ENCODE data around the gene ZFP92.

- TF ChIP-seq, protein P1, sequence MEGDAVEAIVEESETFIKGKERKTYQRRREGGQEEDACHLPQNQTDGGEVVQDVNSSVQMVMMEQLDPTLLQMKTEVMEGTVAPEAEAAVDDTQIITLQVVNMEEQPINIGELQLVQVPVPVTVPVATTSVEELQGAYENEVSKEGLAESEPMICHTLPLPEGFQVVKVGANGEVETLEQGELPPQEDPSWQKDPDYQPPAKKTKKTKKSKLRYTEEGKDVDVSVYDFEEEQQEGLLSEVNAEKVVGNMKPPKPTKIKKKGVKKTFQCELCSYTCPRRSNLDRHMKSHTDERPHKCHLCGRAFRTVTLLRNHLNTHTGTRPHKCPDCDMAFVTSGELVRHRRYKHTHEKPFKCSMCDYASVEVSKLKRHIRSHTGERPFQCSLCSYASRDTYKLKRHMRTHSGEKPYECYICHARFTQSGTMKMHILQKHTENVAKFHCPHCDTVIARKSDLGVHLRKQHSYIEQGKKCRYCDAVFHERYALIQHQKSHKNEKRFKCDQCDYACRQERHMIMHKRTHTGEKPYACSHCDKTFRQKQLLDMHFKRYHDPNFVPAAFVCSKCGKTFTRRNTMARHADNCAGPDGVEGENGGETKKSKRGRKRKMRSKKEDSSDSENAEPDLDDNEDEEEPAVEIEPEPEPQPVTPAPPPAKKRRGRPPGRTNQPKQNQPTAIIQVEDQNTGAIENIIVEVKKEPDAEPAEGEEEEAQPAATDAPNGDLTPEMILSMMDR (IDR thresholded peaks at IDR 0.05) = no peak
- no peak for TF ChIP-seq POLR2A (IDR thresholded peaks at IDR 0.05)
- TF ChIP-seq POLR2AphosphoS5 (IDR thresholded peaks at IDR 0.05) = no peak
- no peak for TF ChIP-seq EP300 (IDR thresholded peaks at IDR 0.05)
Observed at GRCh38 chrX:153380691-153381090, 30.6 kb upstream of the ZFP92 start.

All from gastroesophageal sphincter (tissue), 3 donors.